ENCODE data around the gene EIF3B.
"Not testable (repeated sequence)": the region's sequence is repeated elsewhere in the genome, so short reads cannot be mapped to it uniquely, and the experiment has no call there.

EIF3B gene

DNA sequence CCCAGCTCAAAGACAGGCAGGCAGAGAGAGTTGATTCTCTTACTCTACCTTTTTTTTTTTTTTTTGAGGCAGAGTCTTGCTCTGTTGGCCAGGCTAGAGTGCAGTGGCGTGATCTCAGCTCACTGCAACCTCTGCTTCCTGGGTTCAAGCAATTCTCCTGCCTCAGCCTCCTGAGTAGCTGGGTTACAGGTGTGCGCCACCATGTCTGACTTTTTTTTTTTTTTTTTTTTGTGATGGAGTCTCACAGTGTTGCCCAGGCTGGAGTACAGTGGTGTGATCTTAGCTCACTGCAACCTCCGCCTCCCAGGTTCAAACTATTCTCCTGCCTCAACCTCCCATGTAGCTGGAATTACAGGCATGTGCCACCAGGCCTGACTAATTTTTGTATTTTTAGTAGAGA, 62.6 kb downstream of the EIF3B start:
- H3K4me3 ChIP-seq (ENCODE audit: low read depth, low read length); H3K27me3 ChIP-seq (ENCODE audit: control insufficient read depth, insufficient read depth, low read length); H3K27ac ChIP-seq (ENCODE audit: low read depth, low read length); H3K9ac ChIP-seq (ENCODE audit: low read depth, low read length); H3K36me3 ChIP-seq (ENCODE audit: control insufficient read depth, insufficient read depth, low read length); H3K4me1 ChIP-seq (ENCODE audit: control insufficient read depth, insufficient read depth, low read length); H3K9me3 ChIP-seq (ENCODE audit: control insufficient read depth, insufficient read depth, low read length): not testable (repeated sequence)

DNA sequence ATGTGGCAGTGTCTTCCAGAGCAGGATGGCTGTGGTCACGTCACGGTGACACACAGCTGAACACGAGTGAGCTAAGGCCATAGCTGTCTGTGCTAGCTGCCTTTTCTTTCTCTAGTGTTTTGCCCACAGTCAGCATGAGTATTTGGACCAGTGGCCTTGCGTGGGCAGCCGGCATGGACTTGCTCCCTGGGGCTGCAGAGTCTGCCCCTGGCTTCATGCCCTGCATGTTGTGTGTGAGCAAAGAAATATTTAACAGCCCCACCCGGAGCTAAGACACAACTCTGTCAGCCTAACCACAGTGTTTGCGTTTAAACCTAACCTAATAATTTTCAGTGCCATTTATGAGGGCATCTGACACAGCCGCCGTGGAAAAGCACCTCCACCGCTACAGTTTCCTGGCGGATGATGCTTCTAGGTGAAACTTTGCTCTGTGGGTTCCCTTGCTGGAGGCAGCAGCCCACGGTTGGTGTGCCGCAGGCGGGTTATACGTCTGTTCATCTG, 63.4 kb downstream of the EIF3B start:
- no peaks in the 10 kb centered on the region for H3K9me3 ChIP-seq (ENCODE audit: control insufficient read depth, insufficient read depth, low read length)
- H3K9ac ChIP-seq (ENCODE audit: low read depth, low read length) = no peak overlapping the region
- H3K27me3 ChIP-seq (ENCODE audit: control insufficient read depth, insufficient read depth, low read length) = no peaks in the 10 kb centered on the region
- no peak overlapping the region for H3K4me3 ChIP-seq (ENCODE audit: low read depth, low read length)
- H3K4me1 ChIP-seq (ENCODE audit: control insufficient read depth, insufficient read depth, low read length) = peaks cover 6% of the 10 kb centered on the region; the same call in 1 of the 2 replicates
- H3K36me3 ChIP-seq (ENCODE audit: control insufficient read depth, insufficient read depth, low read length) = no peaks in the 10 kb centered on the region
- no peak overlapping the region for H3K27ac ChIP-seq (ENCODE audit: low read depth, low read length)

GRCh38 chr7:2420216-2420933, 65.7 kb downstream of the EIF3B start:
- peaks cover 5% of the 10 kb centered on the region; the same call in 1 of the 2 replicates for H3K4me1 ChIP-seq (ENCODE audit: control insufficient read depth, insufficient read depth, low read length)
- H3K27me3 ChIP-seq (ENCODE audit: control insufficient read depth, insufficient read depth, low read length) = no peaks in the 10 kb centered on the region
- no peak overlapping the region for H3K27ac ChIP-seq (ENCODE audit: low read depth, low read length)
- no peaks in the 10 kb centered on the region for H3K36me3 ChIP-seq (ENCODE audit: control insufficient read depth, insufficient read depth, low read length)
- no peak overlapping the region for H3K9ac ChIP-seq (ENCODE audit: low read depth, low read length)
- H3K9me3 ChIP-seq (ENCODE audit: control insufficient read depth, insufficient read depth, low read length) = no peaks in the 10 kb centered on the region
- no peak overlapping the region for H3K4me3 ChIP-seq (ENCODE audit: low read depth, low read length)

GRCh38 chr7:2421943-2422310, 67.3 kb downstream of the EIF3B start:
- no peak overlapping the region for H3K27ac ChIP-seq (ENCODE audit: low read depth, low read length)
- H3K9ac ChIP-seq (ENCODE audit: low read depth, low read length) = no peak overlapping the region
- no peak overlapping the region for H3K4me3 ChIP-seq (ENCODE audit: low read depth, low read length)
- no peaks in the 10 kb centered on the region for H3K27me3 ChIP-seq (ENCODE audit: control insufficient read depth, insufficient read depth, low read length)
- peaks cover 9% of the 10 kb centered on the region for H3K4me1 ChIP-seq (ENCODE audit: control insufficient read depth, insufficient read depth, low read length)
- H3K36me3 ChIP-seq (ENCODE audit: control insufficient read depth, insufficient read depth, low read length) = no peaks in the 10 kb centered on the region
- H3K9me3 ChIP-seq (ENCODE audit: control insufficient read depth, insufficient read depth, low read length) = no peaks in the 10 kb centered on the region

- no peak overlapping the region for H3K27ac ChIP-seq (ENCODE audit: low read depth, low read length)
- no peaks in the 10 kb centered on the region for H3K36me3 ChIP-seq (ENCODE audit: control insufficient read depth, insufficient read depth, low read length)
- H3K9ac ChIP-seq (ENCODE audit: low read depth, low read length) = no peak overlapping the region
- no peaks in the 10 kb centered on the region for H3K27me3 ChIP-seq (ENCODE audit: control insufficient read depth, insufficient read depth, low read length)
- peaks cover 9% of the 10 kb centered on the region for H3K4me1 ChIP-seq (ENCODE audit: control insufficient read depth, insufficient read depth, low read length)
- H3K4me3 ChIP-seq (ENCODE audit: low read depth, low read length) = no peak overlapping the region
- peaks cover under 1% of the 10 kb centered on the region; the same call in 1 of the 2 replicates for H3K9me3 ChIP-seq (ENCODE audit: control insufficient read depth, insufficient read depth, low read length)
Observed at GRCh38 chr7:2425749-2426148, 71.1 kb downstream of the EIF3B start.

All from HUES48 (cell line).